HepG2 (cell line): ENCODE data around the gene TXLNA. TPM values are rescaled to one million over a fixed set of nuclear protein-coding genes. Genes with fewer than 3 reads are reported as not detected.

Experiments used
- BCL6 ChIP-seq: IDR thresholded peaks from 2 replicates; pipeline ENCODE4 v1.6.1; 2016; ENCODE audit warnings: missing genetic modification reagents, missing compliant biosample characterization
- CBFB ChIP-seq: sonication (generic); formaldehyde crosslinking; IDR thresholded peaks from 2 replicates; pipeline ENCODE4 v1.4.0; 2020; ENCODE audit warnings: missing genetic modification reagents
- DMAP1 ChIP-seq: IDR thresholded peaks from 2 replicates; pipeline ENCODE4 v1.6.1; 2016
- MEIS1 ChIP-seq: sonication (generic); formaldehyde crosslinking; IDR thresholded peaks from 2 replicates; pipeline ENCODE4 v1.9.0; 2021; ENCODE audit warnings: mild to moderate bottlenecking, missing genetic modification reagents, moderate library complexity, borderline replicate concordance
- NFE2 ChIP-seq: sonication (generic); formaldehyde crosslinking; IDR thresholded peaks from 2 replicates; pipeline ENCODE4 v1.4.0; 2020; ENCODE audit warnings: missing genetic modification reagents
- ONECUT2 ChIP-seq: sonication (generic); formaldehyde crosslinking; IDR thresholded peaks from 2 replicates; pipeline ENCODE4 v1.4.0; 2020; ENCODE audit warnings: missing genetic modification reagents
- SMARCE1 ChIP-seq: fragments of 450-650 bp; IDR thresholded peaks from 2 replicates; pipeline ENCODE4 v1.6.1; 2017; ENCODE audit warnings: borderline replicate concordance
- SMC3 ChIP-seq: IDR thresholded peaks from 2 replicates; pipeline ENCODE4 v1.6.1; 2011; ENCODE audit warnings: low read length, improper control_type of control experiment
- SNRNP70 ChIP-seq: fragments of 200-400 bp; formaldehyde crosslinking; IDR thresholded peaks from 2 replicates; pipeline ENCODE4 v1.6.1; 2017; ENCODE audit warnings: mild to moderate bottlenecking, low read depth, low read length, moderate library complexity
- TBL1XR1 ChIP-seq: fragments of 150-350 bp; IDR thresholded peaks from 2 replicates; pipeline ENCODE4 v1.6.1; 2014; ENCODE audit warnings: borderline replicate concordance, low read length; ENCODE audit not compliant: partially characterized antibody
- TRIM24 ChIP-seq: sonication (generic); formaldehyde crosslinking; IDR thresholded peaks from 2 replicates; pipeline ENCODE4 v1.8.0; 2022; ENCODE audit warnings: mild to moderate bottlenecking, missing genetic modification reagents
- XRCC5 ChIP-seq: fragments of 200-400 bp; formaldehyde crosslinking; optimal IDR thresholded peaks from 2 replicates; pipeline ENCODE3; 2017; ENCODE audit warnings: mild to moderate bottlenecking, low read length
- ZBTB7A ChIP-seq: sonication (generic); formaldehyde crosslinking; IDR thresholded peaks from 2 replicates; pipeline ENCODE4 v1.8.0; 2022; ENCODE audit warnings: mild to moderate bottlenecking, missing genetic modification reagents
- ZFYVE20 ChIP-seq: sonication (generic); formaldehyde crosslinking; IDR thresholded peaks from 2 replicates; pipeline ENCODE4 v1.8.0; 2023; ENCODE audit warnings: low read depth, mild to moderate bottlenecking, moderate library complexity, missing genetic modification reagents, borderline replicate concordance
- ZNF225 ChIP-seq: sonication (generic); formaldehyde crosslinking; IDR thresholded peaks from 2 replicates; pipeline ENCODE4 v1.4.0; 2020; ENCODE audit warnings: mild to moderate bottlenecking, missing genetic modification reagents
- ZNF607 ChIP-seq: sonication (generic); formaldehyde crosslinking; IDR thresholded peaks from 2 replicates; pipeline ENCODE4 v1.5.1; 2020; ENCODE audit warnings: missing genetic modification reagents, mild to moderate bottlenecking, borderline replicate concordance
- ZNF616 ChIP-seq: sonication (generic); formaldehyde crosslinking; IDR thresholded peaks from 2 replicates; pipeline ENCODE4 v1.5.0; 2020; ENCODE audit warnings: low read depth, mild to moderate bottlenecking, missing genetic modification reagents
- ZNF672 ChIP-seq: sonication (generic); formaldehyde crosslinking; IDR thresholded peaks from 2 replicates; pipeline ENCODE4 v1.8.1; 2022; ENCODE audit warnings: missing genetic modification reagents
- polyA plus RNA-seq, 8 experiments: library from polyadenylated mRNA; depleted of rRNA in 3 of 8; stranded (reverse) in 7 of 8; unstranded in 1 of 8; fragments of >200 nt; fragmentation: Illumina TruSeq in 4 of 8; extraction: Trizol in 4 of 8; gene quantifications; 2 replicates each; pipeline versions ENCODE4 v1.2.1 to v1.2.3, GENCODE V29; 2011 to 2016; ENCODE audit warnings: low read depth in 4 of 8, missing spikeins in 1 of 8, mixed read lengths in 1 of 8; ENCODE audit not compliant: insufficient read depth in 1 of 8
- total RNA-seq, 5 experiments: library from RNA; depleted of rRNA; stranded (reverse); fragments of >200 nt; fragmentation: Illumina TruSeq; extraction: Trizol; gene quantifications; 2 replicates each; pipeline ENCODE4 v1.2.3, GENCODE V29; 2016; ENCODE audit warnings: low read depth in 1 of 5
- TF ChIP-seq, protein P1 (sequence below): IDR thresholded peaks from 2 replicates; pipeline ENCODE4 v1.6.1; 2016; ENCODE audit warnings: missing compliant biosample characterization, missing genetic modification reagents, borderline replicate concordance
- TF ChIP-seq, protein P2 (sequence below): sonication (generic); formaldehyde crosslinking; IDR thresholded peaks from 2 replicates; pipeline ENCODE4 v1.8.0; 2022; ENCODE audit warnings: mild to moderate bottlenecking, missing genetic modification reagents, moderate library complexity
- TF ChIP-seq, protein P3 (sequence below): sonication (generic); formaldehyde crosslinking; IDR thresholded peaks from 2 replicates; pipeline ENCODE4 v1.5.0; 2020; ENCODE audit warnings: mild to moderate bottlenecking, missing genetic modification reagents, borderline replicate concordance

The TXLNA gene
- total and polyA plus RNA-seq, 2 of the 13 experiments (the other 11 are each of a cell fraction or from before 2014, with no cell fraction given), result 29.6 to 67.8 TPM

DNA sequence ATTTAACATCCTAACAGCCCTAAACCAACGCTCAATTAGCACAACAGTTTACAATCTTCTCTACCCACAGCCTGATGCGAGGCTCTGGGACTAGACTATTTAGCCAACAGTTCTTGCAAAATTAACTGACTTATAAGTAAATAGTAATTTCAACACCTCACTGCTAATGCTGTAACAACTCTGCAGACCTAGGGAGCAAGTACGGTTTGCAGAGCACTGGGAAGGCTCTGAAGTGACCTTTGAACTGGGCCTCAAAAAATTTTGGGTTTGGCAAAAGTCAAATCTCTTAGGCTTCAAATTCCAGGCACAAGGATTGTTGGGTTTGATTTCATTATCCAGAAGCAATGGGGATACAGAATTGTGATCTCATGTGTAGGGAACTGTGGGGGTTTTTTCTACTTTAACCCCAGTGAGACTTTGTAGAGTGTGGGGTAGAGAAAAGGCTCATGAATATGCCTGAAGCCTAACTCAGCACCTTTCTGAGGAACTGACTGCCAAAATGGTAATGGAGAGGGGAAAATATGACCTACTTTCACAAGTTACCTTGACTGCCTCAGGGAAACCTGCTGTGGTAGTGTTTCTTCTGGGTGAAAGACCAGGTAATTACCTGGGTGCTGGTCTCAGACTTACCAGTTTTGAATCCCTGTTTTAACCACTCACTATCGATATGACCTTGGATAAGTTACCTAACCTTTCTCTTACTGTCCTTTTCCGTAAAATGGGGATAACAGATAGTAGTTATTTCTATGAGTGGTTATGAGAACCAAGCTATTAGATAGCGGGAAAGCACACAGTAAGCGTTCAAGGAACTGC lies 889 bp upstream of the TXLNA start (continued):
- TF ChIP-seq, protein P1, sequence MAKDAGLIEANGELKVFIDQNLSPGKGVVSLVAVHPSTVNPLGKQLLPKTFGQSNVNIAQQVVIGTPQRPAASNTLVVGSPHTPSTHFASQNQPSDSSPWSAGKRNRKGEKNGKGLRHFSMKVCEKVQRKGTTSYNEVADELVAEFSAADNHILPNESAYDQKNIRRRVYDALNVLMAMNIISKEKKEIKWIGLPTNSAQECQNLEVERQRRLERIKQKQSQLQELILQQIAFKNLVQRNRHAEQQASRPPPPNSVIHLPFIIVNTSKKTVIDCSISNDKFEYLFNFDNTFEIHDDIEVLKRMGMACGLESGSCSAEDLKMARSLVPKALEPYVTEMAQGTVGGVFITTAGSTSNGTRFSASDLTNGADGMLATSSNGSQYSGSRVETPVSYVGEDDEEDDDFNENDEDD, result no peak
- no peak for TF ChIP-seq SMARCE1
- TF ChIP-seq TBL1XR1, result peak; percentile 76
- TF ChIP-seq XRCC5, result peak; percentile 32
- TF ChIP-seq ZFYVE20, result no peak
- no peak for TF ChIP-seq ZNF607 (CRISPR knock-in tag)
- TF ChIP-seq ZNF672 (CRISPR knock-in tag), result no peak
- no peak for TF ChIP-seq TRIM24 (CRISPR knock-in tag)
- TF ChIP-seq MEIS1, result no peak; the same call in 1 of the 2 replicates
- TF ChIP-seq NFE2 (CRISPR knock-in tag), result no peak
- TF ChIP-seq ONECUT2, result no peak
- TF ChIP-seq, protein P2, sequence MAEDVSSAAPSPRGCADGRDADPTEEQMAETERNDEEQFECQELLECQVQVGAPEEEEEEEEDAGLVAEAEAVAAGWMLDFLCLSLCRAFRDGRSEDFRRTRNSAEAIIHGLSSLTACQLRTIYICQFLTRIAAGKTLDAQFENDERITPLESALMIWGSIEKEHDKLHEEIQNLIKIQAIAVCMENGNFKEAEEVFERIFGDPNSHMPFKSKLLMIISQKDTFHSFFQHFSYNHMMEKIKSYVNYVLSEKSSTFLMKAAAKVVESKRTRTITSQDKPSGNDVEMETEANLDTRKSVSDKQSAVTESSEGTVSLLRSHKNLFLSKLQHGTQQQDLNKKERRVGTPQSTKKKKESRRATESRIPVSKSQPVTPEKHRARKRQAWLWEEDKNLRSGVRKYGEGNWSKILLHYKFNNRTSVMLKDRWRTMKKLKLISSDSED (CRISPR knock-in tag), result no peak
- no peak for TF ChIP-seq SNRNP70
- peak; percentile 30; the same call in 1 of the 2 replicates for TF ChIP-seq SMC3
- peak; percentile 53 for TF ChIP-seq BCL6 (CRISPR knock-in tag)
- TF ChIP-seq ZBTB7A (CRISPR knock-in tag), result no peak
- no peak for TF ChIP-seq CBFB
- TF ChIP-seq, protein P3, sequence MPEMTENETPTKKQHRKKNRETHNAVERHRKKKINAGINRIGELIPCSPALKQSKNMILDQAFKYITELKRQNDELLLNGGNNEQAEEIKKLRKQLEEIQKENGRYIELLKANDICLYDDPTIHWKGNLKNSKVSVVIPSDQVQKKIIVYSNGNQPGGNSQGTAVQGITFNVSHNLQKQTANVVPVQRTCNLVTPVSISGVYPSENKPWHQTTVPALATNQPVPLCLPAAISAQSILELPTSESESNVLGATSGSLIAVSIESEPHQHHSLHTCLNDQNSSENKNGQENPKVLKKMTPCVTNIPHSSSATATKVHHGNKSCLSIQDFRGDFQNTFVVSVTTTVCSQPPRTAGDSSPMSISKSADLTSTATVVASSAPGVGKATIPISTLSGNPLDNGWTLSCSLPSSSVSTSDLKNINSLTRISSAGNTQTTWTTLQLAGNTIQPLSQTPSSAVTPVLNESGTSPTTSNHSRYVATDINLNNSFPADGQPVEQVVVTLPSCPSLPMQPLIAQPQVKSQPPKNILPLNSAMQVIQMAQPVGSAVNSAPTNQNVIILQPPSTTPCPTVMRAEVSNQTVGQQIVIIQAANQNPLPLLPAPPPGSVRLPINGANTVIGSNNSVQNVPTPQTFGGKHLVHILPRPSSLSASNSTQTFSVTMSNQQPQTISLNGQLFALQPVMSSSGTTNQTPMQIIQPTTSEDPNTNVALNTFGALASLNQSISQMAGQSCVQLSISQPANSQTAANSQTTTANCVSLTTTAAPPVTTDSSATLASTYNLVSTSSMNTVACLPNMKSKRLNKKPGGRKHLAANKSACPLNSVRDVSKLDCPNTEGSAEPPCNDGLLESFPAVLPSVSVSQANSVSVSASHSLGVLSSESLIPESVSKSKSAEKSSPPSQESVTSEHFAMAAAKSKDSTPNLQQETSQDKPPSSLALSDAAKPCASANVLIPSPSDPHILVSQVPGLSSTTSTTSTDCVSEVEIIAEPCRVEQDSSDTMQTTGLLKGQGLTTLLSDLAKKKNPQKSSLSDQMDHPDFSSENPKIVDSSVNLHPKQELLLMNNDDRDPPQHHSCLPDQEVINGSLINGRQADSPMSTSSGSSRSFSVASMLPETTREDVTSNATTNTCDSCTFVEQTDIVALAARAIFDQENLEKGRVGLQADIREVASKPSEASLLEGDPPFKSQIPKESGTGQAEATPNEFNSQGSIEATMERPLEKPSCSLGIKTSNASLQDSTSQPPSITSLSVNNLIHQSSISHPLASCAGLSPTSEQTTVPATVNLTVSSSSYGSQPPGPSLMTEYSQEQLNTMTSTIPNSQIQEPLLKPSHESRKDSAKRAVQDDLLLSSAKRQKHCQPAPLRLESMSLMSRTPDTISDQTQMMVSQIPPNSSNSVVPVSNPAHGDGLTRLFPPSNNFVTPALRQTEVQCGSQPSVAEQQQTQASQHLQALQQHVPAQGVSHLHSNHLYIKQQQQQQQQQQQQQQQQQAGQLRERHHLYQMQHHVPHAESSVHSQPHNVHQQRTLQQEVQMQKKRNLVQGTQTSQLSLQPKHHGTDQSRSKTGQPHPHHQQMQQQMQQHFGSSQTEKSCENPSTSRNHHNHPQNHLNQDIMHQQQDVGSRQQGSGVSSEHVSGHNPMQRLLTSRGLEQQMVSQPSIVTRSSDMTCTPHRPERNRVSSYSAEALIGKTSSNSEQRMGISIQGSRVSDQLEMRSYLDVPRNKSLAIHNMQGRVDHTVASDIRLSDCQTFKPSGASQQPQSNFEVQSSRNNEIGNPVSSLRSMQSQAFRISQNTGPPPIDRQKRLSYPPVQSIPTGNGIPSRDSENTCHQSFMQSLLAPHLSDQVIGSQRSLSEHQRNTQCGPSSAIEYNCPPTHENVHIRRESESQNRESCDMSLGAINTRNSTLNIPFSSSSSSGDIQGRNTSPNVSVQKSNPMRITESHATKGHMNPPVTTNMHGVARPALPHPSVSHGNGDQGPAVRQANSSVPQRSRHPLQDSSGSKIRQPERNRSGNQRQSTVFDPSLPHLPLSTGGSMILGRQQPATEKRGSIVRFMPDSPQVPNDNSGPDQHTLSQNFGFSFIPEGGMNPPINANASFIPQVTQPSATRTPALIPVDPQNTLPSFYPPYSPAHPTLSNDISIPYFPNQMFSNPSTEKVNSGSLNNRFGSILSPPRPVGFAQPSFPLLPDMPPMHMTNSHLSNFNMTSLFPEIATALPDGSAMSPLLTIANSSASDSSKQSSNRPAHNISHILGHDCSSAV (CRISPR knock-in tag), result no peak
- TF ChIP-seq ZNF225, result no peak
- TF ChIP-seq DMAP1 (CRISPR knock-in tag), result no peak
- no peak for TF ChIP-seq ZNF616 (CRISPR knock-in tag)
